Stimulated activated CD4-positive, alpha-beta T cell treated with anti-CD3 and anti-CD28 coated beads, Interleukin-4, amount 100 ng/mL, for 4 hours (primary cell): ENCODE results near the gene CNTN1.

Experiments
- DNase-seq, 2 experiments: peaks; one replicate each; pipeline ENCODE4 v3.0.0-alpha.2; 2020

CNTN1 gene

GRCh38 chr12:40980427-40980961 is 288.3 kb downstream of the CNTN1 start:
- no peak for DNase-seq

GRCh38 chr12:40986001-40986400 is 293.8 kb downstream of the CNTN1 start:
- no peak for DNase-seq

DNA sequence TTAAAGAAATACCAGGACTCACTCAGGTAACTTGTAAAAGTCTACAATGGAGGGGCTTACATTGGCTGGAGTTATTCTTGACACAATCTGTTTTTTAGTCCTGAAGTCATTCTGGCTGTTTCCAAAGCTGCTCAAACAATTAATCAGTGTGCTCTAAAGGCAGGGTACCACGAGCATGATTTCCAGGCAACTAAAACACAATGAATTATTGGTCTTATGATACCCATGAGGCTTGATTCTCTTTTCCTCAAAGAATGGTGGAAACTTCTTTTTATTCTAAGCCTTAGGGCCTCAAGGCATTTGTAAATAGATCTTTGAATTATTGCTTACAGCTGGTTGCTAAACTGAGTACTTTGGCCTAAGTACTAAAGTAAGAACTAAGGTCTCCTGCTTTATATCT is 296.1 kb downstream of the CNTN1 start:
- no peak for DNase-seq

- no peak for DNase-seq
Measured at GRCh38 chr12:40988824-40989223, 296.6 kb downstream of the CNTN1 start.

- DNase-seq = no peak
Measured at GRCh38 chr12:40989785-40990184, 297.5 kb downstream of the CNTN1 start.

DNA sequence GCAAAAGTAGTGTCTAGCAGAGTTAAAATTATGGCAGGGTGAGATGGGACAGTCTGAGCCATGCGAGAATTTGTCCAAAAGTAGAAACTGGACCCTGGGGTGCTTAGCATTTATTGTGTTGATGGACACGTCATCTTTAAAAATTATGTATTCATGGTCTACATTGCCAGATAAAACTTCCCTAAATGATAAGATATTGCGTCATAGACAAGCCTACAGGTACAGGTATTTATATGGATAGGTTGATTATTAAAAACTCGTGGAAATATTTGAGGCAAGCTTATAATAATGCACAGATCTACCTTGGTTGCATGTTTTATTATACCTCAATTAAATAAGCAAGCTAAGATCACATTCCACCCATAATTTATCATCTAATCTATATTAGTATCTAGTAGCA is 299.9 kb downstream of the CNTN1 start:
- DNase-seq = no peak

GRCh38 chr12:40992674-40993073 is 300.4 kb downstream of the CNTN1 start:
- no peak for DNase-seq

GRCh38 chr12:40993158-40993557 is 300.9 kb downstream of the CNTN1 start:
- no peak for DNase-seq

DNA sequence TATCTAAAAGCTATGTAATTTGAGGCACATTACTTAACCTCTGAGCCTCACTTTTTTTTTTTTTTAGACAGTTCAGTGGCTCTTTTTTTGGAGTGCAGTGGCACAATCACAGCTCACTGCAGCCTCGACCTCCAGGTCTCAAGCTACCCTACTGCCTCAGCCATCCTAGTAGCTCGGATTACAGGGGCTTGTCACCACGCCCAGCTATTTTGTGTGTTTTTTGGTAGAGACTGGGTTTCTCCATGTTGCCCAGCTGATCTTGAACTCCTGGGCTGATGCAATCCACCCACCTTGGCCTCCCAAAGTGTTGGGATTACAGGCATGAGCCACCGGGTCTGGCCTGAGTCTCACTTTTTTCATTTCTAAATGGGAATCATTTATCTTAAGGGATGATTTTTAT is 303.9 kb downstream of the CNTN1 start:
- DNase-seq = no peak

- DNase-seq = no peak
Measured at GRCh38 chr12:40999210-40999609, 307.0 kb downstream of the CNTN1 start.

- no peak for DNase-seq
Measured at GRCh38 chr12:41008472-41008871, 316.2 kb downstream of the CNTN1 start.

GRCh38 chr12:41011939-41012338 is 319.7 kb downstream of the CNTN1 start:
- no peak for DNase-seq

GRCh38 chr12:41013881-41014642 is 321.8 kb downstream of the CNTN1 start:
- DNase-seq = no peak

DNA sequence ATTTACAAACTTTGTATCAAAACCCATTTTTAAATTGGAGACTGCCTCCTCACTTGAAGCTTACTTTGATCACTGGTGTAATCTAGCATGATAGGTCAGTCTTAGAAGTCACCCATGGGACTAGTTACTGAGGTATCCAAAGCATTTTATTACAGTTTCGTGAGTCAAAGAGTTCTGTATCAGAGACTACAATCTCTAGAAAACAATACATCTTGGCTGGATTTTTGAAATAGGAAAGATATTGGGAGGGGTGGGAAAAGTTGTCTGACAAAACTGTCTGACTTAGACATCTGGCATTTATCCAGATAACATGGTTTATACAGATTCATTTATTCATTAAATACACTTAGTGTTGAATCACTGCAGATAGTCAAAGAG is 322.4 kb downstream of the CNTN1 start:
- no peak for DNase-seq

- no peak for DNase-seq
Measured at GRCh38 chr12:41018010-41018409, 325.8 kb downstream of the CNTN1 start.

DNA sequence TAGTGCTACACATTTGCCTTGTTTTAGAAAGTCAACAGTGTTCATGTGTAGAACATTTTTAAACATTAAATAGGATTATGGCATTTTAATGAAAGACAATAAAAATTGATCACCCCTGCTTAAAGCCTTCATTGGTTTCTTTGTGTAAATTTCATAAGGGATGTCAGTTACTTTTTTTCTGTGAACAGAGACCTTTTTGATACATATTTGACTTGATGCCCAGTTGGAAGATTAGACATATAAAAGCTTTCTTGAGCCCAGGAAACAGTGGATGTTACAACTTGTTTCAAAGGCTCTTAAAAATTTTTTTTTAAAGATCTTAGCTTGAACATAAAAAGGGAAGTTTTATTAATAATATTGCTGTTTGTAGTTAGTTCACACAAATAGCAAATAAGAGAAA is 327.2 kb downstream of the CNTN1 start:
- DNase-seq = no peak

GRCh38 chr12:41023836-41024235 is 331.6 kb downstream of the CNTN1 start:
- DNase-seq = no peak

- no peak for DNase-seq
Measured at GRCh38 chr12:41026151-41026550, 333.9 kb downstream of the CNTN1 start.

DNA sequence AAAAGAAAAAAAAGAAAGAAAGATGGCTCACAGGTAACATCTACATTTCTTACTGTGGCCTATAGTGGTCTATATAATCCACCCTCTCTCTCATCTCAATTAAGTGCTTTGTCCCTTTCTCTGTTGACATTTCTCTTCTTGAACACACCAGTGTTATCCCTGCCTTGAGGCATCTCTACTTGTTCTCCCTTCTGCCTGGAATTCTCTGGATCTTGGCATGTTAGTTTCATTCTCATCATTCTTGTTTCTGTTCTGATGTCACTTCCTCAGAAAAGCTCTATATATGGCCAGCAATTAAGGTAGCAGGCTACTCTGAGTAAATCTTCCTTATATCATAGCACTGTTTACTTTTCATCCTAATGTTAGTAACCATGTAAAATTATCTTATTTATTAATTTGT is 340.1 kb downstream of the CNTN1 start:
- no peak for DNase-seq

DNA sequence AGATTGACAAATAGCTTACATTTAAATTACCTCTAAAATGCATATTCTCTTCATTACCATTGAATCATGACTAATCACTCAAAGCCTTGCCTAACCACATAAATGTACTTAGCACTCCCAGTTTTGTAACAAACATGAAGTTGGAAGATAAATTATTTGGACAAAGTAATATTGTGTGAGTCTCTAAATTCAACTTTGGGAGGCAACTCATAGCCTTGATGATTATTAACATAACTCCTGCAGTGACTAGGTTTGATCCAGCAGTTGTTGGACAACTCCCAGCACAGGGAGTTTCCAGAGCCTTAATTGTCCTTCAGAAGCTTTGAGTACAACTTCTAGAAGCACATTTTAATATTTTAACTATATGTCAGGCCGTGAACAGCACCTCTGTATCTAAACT is 342.4 kb downstream of the CNTN1 start:
- no peak for DNase-seq

DNA sequence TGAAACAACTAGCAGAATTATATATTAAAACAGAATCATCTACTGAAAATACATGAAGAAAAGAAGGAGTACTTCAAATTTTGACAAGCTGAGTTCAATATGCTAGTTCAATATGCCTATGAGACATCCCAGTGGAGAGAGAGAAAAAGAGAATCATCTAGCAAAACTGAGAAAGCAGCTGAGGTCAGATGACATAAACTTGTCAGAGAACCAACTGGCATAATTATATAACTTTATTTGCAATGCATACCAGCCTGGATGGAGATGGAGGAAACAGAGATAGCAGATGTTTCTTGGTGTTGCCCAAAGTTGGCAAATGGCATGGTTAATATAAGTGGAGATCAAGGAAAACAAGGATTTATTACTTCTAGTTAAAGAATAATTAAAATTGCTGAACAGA is 347.2 kb downstream of the CNTN1 start:
- DNase-seq = no peak

DNA sequence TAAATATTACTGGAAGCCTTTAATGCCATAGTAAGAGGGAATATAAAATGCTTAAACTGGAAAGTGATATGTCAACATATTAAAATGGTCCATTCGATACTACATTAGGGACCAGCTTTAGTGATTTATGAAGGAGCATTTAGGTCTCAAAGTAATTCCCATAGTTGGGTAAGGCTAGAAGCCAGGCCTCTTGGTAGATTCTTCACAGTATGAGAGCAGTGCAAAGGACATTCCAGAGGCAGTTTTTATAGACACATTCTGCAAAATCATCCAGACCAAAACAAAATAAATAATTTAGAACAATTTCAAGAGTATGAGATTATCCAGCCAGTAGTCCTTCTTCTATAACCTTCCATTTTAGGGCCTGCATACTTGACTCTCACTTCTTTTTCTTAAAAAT is 353.3 kb downstream of the CNTN1 start:
- no peak for DNase-seq

DNA sequence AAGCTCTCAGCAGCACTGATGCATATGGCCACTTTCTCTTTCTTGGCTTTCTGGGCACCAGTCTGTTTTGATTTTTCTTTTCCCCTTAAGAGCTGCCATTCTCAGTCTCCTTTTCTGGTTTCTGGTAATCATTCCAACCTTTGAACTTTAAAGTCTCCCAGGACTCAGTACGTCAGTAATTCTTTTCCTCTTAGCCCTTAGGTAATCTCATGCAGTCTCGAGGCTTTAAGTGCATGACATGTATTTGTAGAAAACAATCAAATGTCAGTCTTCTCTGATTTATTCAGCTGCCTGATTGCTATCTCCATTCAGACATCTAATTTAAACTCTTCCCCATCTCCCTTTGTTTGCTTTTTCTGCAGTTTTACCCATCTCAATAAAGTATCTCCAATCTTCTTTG is 356.8 kb downstream of the CNTN1 start:
- no peak for DNase-seq

GRCh38 chr12:41051954-41052353 is 359.7 kb downstream of the CNTN1 start:
- DNase-seq = no peak

DNA sequence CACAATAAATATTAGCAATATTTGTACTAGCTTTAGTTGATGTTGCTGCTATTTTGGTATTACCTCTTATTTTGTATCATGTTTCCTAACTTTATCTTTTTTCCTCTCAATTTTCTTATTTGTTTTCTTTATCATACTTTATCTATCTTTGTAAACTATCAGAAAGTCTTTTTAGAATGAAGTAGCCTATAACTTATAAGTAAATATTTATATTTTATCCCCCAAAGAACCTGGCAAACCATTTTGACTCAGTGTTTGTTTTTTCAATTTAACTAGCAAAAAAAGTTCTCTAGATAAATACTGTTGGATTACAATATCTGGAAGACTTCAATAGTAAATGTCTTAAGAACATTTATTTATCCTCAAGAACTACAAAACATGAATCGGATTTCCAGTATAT is 360.2 kb downstream of the CNTN1 start:
- DNase-seq = no peak
